DND-41 (cell line): ENCODE measurements around the gene ST6GALNAC4.

Source experiments
- ATAC-seq: fragments of 200-7000 bp; cut with Tn5 transposase; 3 replicates; pipeline ENCODE4 v1.9.1; 2021; ENCODE audit warnings: low read depth; ENCODE audit not compliant: insufficient read depth
- DNase-seq: peaks from one replicate; pipeline ENCODE4 v3.0.0-alpha.2; 2020
- H2AFZ ChIP-seq: 2 replicates; pipeline ENCODE4 v1.6.0; 2012; ENCODE audit warnings: low read depth, low read length
- H3K27ac ChIP-seq: 2 replicates; pipeline ENCODE4 v1.5.1; 2012; ENCODE audit warnings: low read length, inconsistent platforms
- H3K27me3 ChIP-seq: fragments of 200-600 bp; sonication (generic); 2 replicates; pipeline ENCODE4 v1.6.0; 2012; ENCODE audit warnings: low read length, mild to moderate bottlenecking, inconsistent platforms; ENCODE audit not compliant: insufficient read depth, poor library complexity
- H3K36me3 ChIP-seq: 2 replicates; pipeline ENCODE4 v1.5.1; 2012; ENCODE audit warnings: low read length, inconsistent platforms; ENCODE audit not compliant: insufficient read depth
- H3K4me1 ChIP-seq: 2 replicates; pipeline ENCODE4 v1.5.1; 2012; ENCODE audit warnings: mild to moderate bottlenecking, low read length; ENCODE audit not compliant: insufficient read depth
- H3K4me2 ChIP-seq: 2 replicates; pipeline ENCODE4 v1.6.0; 2012; ENCODE audit warnings: mild to moderate bottlenecking, moderate library complexity, low read length, inconsistent platforms; ENCODE audit not compliant: insufficient read depth
- H3K4me3 ChIP-seq, 2 experiments: fragments of 200-600 bp in 1 of 2; shearing (Covaris generic) in 1 of 2; 2 replicates each; pipeline ENCODE4 v1.5.1; 2012 to 2016; ENCODE audit warnings: inconsistent platforms in 2 of 2, low read length in 2 of 2, mild to moderate bottlenecking in 2 of 2, low read depth in 1 of 2, moderate library complexity in 1 of 2
- H3K79me2 ChIP-seq: 2 replicates; pipeline ENCODE4 v1.6.0; 2012; ENCODE audit warnings: low read length, inconsistent platforms; ENCODE audit not compliant: insufficient read depth
- H3K9ac ChIP-seq: 2 replicates; pipeline ENCODE4 v1.6.0; 2012; ENCODE audit warnings: low read depth, mild to moderate bottlenecking, inconsistent platforms, low read length, moderate library complexity
- H3K9me3 ChIP-seq: 2 replicates; pipeline ENCODE4 v1.5.1; 2012; ENCODE audit warnings: low read length, moderate library complexity, mild to moderate bottlenecking, inconsistent platforms; ENCODE audit not compliant: insufficient read depth, severe bottlenecking
- H4K20me1 ChIP-seq: 2 replicates; pipeline ENCODE4 v1.6.0; 2012; ENCODE audit warnings: low read length; ENCODE audit not compliant: insufficient read depth
- EZH2 ChIP-seq: IDR thresholded peaks from 3 replicates; pipeline ENCODE4 v1.6.1; 2012; ENCODE audit warnings: borderline replicate concordance, low read depth, mild to moderate bottlenecking, moderate library complexity, low read length, inconsistent platforms; ENCODE audit not compliant: severe bottlenecking
- TF ChIP-seq, protein P1 (sequence below): IDR thresholded peaks from 2 replicates; pipeline ENCODE4 v1.5.1; 2012; ENCODE audit warnings: borderline replicate concordance, low read length, moderate library complexity, mild to moderate bottlenecking; ENCODE audit not compliant: poor library complexity, severe bottlenecking; ENCODE audit errors: extremely low read depth

Gene ST6GALNAC4

DNA sequence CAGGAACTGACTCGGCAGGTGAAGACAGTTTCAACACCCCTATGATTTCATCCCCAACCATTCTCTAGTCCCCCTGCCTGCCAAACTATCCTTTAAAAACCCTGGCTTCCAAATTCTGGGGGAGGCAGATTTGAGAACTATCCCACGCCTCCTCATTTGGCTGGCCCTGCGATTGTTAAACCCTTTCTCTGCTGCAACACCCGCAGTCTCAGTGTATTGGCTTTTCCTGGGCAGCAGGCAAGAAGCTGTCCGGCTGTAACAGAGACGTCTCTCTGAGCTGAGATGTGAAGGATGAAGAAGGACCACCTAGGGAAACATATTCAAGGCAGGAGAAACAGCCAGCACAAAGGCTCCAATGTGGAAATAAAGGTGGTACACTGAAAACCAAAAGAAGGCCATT is 24.0 kb downstream of the ST6GALNAC4 start:
- no peaks in the 10 kb centered on the region for H3K27me3 ChIP-seq
- H3K4me1 ChIP-seq, result peaks cover 3% of the 10 kb centered on the region
- no peak overlapping the region for H3K27ac ChIP-seq
- no peak overlapping the region for H3K9ac ChIP-seq
- TF ChIP-seq, protein P1, sequence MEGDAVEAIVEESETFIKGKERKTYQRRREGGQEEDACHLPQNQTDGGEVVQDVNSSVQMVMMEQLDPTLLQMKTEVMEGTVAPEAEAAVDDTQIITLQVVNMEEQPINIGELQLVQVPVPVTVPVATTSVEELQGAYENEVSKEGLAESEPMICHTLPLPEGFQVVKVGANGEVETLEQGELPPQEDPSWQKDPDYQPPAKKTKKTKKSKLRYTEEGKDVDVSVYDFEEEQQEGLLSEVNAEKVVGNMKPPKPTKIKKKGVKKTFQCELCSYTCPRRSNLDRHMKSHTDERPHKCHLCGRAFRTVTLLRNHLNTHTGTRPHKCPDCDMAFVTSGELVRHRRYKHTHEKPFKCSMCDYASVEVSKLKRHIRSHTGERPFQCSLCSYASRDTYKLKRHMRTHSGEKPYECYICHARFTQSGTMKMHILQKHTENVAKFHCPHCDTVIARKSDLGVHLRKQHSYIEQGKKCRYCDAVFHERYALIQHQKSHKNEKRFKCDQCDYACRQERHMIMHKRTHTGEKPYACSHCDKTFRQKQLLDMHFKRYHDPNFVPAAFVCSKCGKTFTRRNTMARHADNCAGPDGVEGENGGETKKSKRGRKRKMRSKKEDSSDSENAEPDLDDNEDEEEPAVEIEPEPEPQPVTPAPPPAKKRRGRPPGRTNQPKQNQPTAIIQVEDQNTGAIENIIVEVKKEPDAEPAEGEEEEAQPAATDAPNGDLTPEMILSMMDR, result no peak
- no peak for TF ChIP-seq EZH2
- H3K4me3 ChIP-seq, result no peak overlapping the region
- H3K9me3 ChIP-seq, result peaks cover 21% of the 10 kb centered on the region
- no peak for ATAC-seq
- no peak overlapping the region for H2AFZ ChIP-seq
- H3K4me2 ChIP-seq, result no peak overlapping the region
- no peak for DNase-seq
- no peaks in the 10 kb centered on the region for H4K20me1 ChIP-seq
- no peaks in the 10 kb centered on the region for H3K79me2 ChIP-seq
- H3K36me3 ChIP-seq, result peaks cover 57% of the 10 kb centered on the region

DNA sequence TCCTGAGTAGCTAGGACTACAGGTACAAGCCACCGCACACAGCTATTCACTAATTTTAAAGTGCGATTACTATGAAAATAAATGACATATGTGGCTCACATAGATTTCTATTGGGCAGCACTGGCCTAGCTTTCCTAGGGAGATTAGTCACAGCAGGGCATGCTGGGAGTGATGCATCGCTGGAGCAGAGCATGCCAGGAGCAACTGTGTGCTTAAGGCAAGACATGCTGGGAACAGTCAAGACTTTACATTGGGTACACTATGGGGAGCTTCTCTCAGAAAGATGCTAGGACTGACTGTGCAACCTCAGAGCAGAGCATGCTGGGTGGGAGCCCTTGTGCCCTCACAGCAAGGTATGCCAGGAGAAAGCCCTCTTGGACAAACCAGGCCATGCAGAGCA is 26.8 kb downstream of the ST6GALNAC4 start:
- no peak overlapping the region for H3K27ac ChIP-seq
- H3K4me1 ChIP-seq, result no peaks in the 10 kb centered on the region
- H4K20me1 ChIP-seq, result no peaks in the 10 kb centered on the region
- no peak overlapping the region for H3K9ac ChIP-seq
- TF ChIP-seq, protein P1, result no peak
- TF ChIP-seq EZH2, result no peak
- DNase-seq, result no peak
- H3K4me2 ChIP-seq, result no peak overlapping the region
- no peak overlapping the region for H3K4me3 ChIP-seq
- H3K36me3 ChIP-seq, result peaks cover 50% of the 10 kb centered on the region
- H3K79me2 ChIP-seq, result no peaks in the 10 kb centered on the region
- no peaks in the 10 kb centered on the region for H3K27me3 ChIP-seq
- H2AFZ ChIP-seq, result no peak overlapping the region
- no peak for ATAC-seq
- peaks cover 15% of the 10 kb centered on the region for H3K9me3 ChIP-seq

DNA sequence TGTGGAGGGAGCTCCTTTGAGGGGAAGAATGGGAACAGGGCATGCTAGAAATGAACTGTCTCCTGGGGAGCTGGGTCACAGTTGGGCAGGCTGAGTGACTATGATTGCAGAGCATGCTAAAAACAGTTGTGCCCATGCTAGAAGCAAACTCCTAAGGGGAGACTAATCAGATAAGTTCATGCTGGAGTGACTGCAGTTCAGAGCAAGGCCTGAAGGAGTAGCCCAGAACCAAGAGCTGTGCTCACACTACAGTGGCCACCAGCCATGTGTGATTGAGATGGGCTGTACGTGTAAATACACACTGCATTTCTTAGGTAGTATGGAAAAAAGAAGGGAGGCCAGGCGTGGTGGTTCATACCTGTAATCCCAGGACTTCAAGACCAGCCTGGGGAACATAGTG is 29.0 kb downstream of the ST6GALNAC4 start:
- H3K36me3 ChIP-seq, result peaks cover 28% of the 10 kb centered on the region

More for the DNA sequence above, 29.0 kb downstream of the ST6GALNAC4 start:
- Histone ChIP-seq H3K9me3 (peaks cover 2% of the 10 kb centered on the region), H3K27ac (no peak overlapping the region), H3K9ac (no peak overlapping the region), H3K79me2 (no peaks in the 10 kb centered on the region), H2AFZ (no peak overlapping the region), H3K4me3 (no peak overlapping the region), H3K27me3 (no peaks in the 10 kb centered on the region), H3K4me2 (no peak overlapping the region), H3K4me1 (no peaks in the 10 kb centered on the region), H4K20me1 (no peaks in the 10 kb centered on the region)
- TF ChIP-seq, protein P1, result no peak
- TF ChIP-seq EZH2, result no peak
- ATAC-seq (0 out of 3 replicates have a peak, but pooled peaks have one; percentile 31), DNase-seq (no peak)
